SU-DHL-6 (cell line): ENCODE measurements around the gene CASK.

ENCODE experiments used
- CTCF ChIP-seq: fragments of 200-600 bp; sonication (generic); IDR thresholded peaks from one replicate; pipeline ENCODE4 v1.5.1; 2017; ENCODE audit warnings: antibody characterized with exemption, mild to moderate bottlenecking, low read length, moderate library complexity; ENCODE audit not compliant: insufficient read depth, poor library complexity, severe bottlenecking
- EZH2phosphoT487 ChIP-seq: fragments of 200-600 bp; sonication (generic), shearing (Covaris generic); conservative IDR thresholded peaks from 2 replicates; pipeline ENCODE4 v1.6.1; 2018; ENCODE audit warnings: mild to moderate bottlenecking, antibody characterized with exemption, low read length, moderate library complexity, mixed read lengths

- TF ChIP-seq CTCF, result no peak
- TF ChIP-seq EZH2phosphoT487, result no peak
Observed at GRCh38 chrX:41716767-41717473, 206.4 kb downstream of the CASK start.
